ENCODE measurements around the gene CHGA. TPM values are rescaled to one million over a fixed set of nuclear protein-coding genes. Genes with fewer than 3 reads are reported as not detected.

The CHGA gene
- total RNA-seq, 2 experiments from 2014 or later: not detected

DNA sequence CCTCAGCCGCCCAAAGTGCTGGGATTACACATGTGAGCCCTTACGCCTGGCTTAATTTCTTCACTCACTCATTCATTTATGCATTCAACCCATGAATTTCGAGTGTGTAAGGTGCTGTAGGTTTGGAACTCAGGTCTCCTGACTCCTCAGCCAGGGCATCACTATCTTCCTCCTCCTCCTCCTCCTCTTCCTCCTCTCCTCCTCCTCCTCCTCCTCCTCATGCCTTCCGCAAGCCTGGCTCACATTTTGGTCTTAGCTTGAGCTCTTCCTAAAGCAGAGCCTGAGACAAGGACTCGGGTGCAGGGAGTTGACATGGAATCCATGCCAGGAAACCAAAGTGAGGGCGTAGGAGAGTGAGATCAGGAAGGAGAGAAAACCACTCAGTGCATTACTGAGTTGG, 20.8 kb upstream of the CHGA start:
- CTCF ChIA-PET: no interaction called here
- POLR2A ChIA-PET: interaction anchor here (0.6 kb wide), 1 partner anchor 488 kb away, joined by 3 read pairs; no protein-coding TSS in a partner anchor

DNA sequence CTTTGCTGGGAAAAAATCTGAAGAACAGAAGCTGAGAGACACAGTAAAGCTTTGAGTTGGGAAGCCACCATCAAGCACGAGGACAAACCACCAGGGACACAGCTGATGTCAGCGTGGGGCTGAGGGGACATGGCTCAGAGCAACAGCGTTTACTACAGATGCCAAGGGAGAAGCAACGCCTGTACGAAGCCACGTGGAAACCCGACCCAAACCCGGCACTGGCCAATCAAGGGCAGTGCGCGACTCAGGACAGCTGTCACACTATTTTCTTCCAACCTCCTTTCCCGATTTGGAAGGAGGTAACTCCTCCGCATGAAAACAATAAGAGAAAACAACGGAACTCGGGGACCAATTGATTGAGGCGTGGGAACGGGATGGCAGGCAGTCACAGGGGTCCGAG, 20.2 kb upstream of the CHGA start:
- ChIA-PET CTCF (no interaction called here), POLR2A (interaction anchor here (0.6 kb wide), 1 partner anchor 488 kb away, joined by 3 read pairs; no protein-coding TSS in a partner anchor)

DNA sequence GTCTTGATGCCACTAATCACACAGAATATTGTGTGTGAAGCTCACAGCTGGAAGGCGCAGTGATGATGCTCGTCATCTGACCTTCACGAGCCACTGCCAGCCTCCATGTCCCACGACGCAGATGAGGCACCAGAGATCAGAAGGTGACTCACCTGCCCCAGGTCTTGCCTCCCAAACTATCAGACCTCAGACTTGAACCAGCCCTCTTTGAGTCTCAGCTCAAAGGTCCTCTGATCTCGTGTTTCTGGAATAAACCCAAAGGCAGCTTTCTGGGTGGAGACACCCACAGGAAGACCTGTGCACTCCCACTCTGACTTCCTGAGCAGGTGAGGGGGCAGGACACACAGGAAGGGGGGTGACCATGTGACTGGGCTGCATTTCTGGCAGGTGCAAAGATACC, 19.6 kb upstream of the CHGA start:
- CTCF ChIA-PET: no interaction called here
- POLR2A ChIA-PET: no interaction called here

DNA sequence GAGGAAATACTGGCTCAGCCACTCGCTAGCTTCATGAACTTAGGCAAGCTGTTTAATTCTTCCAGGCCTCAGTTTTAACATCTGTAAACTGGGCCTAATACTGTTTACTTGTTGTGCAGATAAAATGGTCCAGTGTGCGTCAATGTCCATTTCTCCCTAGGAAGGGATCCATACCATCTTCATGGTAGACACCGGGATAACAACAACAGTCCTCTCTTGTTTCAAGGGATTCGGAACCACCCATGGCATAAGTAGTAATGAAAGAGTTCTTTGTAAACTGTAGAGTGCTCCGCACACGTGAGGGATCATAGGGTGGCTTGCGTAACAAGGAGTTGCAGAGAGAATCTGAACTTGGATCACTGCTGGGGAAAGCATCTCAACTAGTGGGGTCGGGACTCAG, 17.3 kb upstream of the CHGA start:
- CTCF ChIA-PET: no interaction called here
- POLR2A ChIA-PET: no interaction called here

DNA sequence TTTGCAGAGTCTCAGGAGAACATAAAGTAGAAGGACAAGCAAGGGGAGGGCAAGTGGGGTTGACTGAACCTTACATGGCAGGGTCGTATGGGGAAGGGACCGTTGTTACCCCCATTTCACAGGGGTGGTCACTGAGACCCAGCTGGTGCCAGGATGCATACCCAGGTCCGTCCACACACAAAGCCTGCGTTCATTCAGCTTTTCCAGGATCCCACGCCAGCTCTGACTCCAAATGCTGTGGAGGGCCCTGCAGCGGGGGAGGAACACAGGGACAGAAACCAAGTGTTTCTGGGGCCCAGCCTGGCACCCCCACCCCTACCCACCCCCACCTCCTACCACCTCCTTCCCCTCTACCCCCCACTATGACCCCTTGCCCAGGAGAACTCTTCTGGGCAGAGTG, 16.5 kb upstream of the CHGA start:
- ChIA-PET CTCF (no interaction called here), POLR2A (no interaction called here)

DNA sequence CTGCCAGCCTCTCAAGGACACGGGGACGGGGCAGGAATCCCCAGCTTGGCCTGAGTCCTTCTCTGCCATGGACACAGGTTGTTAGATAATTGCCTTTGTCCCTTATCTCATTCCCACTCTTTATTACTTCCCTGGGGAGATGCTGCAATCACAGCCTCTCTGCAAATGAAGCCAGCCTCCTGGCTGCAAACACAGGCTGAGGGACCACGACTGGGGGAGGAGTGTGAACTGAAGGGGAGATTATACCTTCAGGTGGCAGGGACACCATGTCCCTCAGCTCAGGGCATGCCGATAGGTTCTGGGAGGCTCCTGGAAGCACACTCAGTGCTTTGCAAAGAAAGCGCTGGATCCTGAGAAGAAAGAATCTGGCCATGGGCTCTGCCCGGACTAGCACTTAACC, 16.1 kb upstream of the CHGA start:
- CTCF ChIA-PET: no interaction called here
- POLR2A ChIA-PET: no interaction called here

DNA sequence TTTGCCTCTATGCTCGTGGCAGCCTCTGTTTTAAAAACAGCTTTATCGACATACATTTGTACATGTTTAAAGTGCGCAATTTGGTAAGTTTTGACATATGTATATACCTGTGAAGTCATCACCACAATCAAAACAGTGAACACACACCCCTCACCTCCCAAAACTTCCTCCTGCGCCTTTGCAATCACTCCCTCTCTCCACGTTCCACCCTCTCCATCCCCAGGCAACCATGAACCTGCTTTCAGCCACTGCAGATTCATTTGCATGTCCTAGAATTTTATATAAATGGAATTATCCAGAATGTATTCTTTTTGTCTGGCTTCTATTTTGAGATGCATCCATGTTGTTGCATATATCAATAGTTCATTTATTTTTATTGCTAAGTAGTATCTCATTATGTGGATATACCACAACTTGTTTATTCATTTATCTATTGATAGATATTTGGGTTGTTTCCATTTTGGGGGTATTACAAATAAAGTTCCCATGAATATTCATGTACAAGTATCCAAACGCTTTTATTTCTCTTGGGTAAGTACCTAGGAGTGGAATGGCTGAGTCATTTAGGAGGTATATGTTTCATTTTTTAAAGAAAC, 15.5 kb upstream of the CHGA start:
- ChIA-PET CTCF (interaction anchor here (0.7 kb wide), 1 partner anchor 93 kb away, joined by 4 read pairs; no protein-coding TSS in a partner anchor), POLR2A (no interaction called here)

DNA sequence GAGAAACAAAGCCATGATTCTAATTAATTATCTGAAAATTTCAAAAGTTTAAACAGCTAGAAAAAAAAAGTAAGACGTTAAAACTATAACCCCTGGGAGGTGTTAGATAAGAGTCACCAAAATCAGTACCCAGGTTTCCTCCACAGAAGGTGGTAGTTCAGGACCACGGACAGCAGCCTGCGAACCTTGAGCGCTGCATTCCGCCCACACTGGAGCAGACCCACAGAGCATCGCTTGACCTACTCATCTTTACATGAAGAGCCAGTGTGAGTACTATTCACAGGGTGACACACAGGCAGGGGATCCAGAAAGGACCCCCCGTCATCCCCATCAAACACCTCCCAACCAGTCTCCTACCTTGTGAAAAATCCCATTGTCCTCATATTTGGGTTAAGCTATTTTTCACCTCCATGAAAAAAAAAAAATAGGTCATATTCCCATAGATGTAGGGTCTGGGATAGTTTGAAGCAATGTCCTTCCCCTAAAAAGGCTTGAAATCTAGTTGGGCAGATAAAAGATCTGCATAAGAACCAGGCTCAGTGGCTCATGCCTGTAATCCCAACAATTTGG, 8.8 kb upstream of the CHGA start:
- ChIA-PET POLR2A (interaction anchor here (0.5 kb wide), 1 partner anchor 572 kb away, joined by 3 read pairs; no protein-coding TSS in a partner anchor), CTCF (no interaction called here)

DNA sequence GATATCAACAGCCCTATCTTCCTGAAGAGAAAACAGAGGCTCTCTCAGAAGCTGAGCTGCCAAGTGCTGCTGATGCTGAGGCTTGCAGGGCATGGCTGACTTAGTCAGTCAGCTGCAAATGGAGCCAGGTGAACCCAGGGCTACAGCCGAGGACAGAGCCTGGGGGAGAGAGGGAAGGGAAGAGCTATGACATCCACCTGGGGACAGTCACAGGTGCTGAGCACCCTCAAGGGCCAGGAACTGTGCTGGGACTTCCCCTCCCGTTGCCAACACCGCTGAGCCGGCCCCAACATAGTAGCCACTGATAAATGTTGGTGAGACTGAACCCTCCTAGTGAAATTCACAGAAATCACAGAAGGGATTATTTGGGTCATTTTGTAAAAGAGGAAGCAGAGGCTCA, 6.7 kb upstream of the CHGA start:
- ChIA-PET POLR2A (interaction anchor here (0.6 kb wide), 1 partner anchor 1058 kb away, joined by 3 read pairs; no protein-coding TSS in a partner anchor), CTCF (interaction anchor here (0.5 kb wide), 1 partner anchor 246 kb away, joined by 3 read pairs; no protein-coding TSS in a partner anchor)

DNA sequence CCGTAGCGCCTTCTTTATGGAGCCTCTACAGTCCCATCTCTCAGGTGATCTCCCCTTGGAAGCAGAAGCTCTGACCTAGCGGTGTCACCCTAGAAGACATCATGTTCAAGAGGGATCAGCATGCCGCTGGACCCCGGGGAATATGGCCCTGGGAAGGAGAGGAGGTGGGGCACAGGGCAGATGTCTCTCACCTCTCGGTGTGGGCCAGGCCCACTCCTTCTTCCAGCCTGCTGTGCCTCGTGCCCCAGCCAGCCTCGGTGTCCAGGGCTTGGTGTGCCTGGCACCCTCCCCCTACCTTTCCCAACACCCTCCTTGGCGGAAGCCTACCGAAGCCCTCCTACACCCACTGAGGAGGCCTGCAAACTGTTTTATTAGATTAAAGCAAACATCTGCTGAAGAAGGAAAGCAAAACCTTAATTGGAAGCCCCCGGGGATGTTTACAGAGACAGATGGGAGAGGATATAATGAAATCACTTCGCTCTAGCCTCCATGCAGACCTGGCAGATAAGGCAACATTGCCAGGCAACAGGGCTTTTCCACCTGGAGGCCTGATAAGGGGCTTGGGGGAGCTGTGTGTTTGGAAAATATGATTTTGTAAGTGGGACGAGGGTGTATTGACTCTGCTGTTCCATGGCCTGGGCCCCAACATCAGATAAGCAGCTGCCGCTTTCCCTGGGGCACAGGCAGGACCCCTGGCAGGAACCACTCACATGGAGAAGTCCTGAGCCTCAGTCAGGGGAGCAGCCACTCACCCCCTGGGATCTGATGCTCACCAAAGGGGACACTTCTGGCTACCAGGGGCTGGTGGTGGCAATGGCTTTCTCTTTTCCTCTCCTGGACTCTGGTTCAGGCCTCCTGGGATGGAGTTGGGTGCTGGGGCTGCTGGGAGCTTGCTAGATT, 5.7 kb upstream of the CHGA start:
- ChIA-PET POLR2A (no interaction called here), CTCF (no interaction called here)

DNA sequence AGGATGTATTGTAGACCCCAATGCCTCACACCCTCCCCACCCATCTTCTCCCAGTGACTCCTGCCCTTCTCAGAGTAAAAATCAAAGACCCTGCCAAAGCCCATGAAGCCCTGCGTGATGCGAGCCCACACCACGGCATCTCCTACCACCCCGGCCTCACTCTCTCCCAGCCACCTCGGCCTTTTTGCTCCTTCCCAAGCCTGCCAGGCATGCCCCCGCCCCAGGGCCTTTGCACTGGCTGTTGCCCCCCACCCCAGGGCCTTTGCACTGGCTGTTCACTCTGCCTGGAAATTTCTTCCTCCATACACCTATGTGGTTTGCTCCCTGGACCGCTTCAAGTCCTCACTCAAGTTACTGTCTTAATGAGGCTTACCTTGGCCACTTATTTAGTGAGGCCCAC, 5.0 kb upstream of the CHGA start:
- POLR2A ChIA-PET: no interaction called here
- CTCF ChIA-PET: no interaction called here

DNA sequence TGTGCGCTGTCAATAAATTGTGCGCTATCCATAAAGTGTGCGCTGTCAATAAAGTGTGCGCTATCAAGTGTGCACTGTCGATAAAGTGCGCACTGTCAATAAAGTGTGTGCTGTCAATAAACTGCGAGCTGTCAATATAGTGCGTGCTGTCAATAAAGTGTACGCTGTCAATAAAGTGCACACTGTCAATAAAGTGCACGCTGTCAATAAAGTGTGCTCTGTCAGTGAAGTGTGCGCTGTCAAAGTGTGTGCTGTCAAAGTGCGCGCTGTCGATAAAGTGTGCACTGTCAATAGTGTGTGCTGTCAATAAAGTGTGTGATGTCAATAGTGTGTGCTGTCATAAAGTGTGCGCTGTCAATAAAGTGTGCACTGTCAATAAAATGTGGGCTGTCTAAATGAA, 2.9 kb upstream of the CHGA start:
- ChIA-PET POLR2A (no interaction called here), CTCF (no interaction called here)

DNA sequence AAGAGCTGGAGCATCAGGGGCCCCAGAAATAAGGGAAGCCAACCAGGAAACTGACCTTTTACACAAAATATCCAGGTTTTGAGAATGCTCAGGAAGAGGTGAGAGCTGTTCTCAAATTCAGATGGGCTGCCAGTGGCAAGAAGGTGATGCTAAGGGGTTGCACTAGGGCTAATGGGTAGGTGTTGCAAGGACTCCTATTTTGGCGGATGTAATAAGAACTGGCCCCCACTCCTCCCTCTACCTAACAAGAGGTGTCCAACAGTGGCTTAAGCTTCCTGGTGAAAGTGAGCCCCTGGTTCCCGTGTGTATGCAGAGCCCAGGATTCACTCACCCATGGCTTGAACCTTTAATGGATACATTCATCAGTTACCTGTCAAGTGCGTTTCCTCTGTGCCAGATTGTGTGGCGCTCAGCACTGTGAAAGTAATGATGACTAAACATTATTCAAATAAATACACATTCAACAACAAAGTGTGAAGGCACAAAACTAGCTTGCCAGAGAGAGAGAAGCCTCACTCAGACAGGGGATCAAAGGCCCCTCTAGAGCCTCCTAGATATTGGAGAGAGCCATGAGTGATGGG, 705 bp upstream of the CHGA start:
- ChIA-PET CTCF (no interaction called here), POLR2A (no interaction called here)

DNA sequence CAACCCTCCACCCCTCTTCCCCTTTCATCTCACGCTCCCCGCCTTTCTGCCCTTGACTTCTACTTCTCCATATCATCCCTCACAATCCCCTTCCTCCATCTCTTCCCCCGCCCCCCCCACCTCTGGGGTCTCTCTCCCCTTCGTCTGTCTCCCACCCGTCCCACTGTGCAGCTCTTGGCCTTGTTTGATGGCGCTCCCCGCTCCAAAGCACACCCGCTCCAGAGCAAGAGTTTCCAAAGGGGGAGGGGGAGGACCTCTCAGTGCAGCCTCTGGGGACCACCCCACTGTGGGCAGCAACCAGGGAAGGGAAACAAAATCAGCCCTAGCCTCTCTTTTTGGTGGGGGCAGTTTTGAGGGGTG, 774 bp downstream of the CHGA start:
- CTCF ChIA-PET: no interaction called here
- POLR2A ChIA-PET: no interaction called here

DNA sequence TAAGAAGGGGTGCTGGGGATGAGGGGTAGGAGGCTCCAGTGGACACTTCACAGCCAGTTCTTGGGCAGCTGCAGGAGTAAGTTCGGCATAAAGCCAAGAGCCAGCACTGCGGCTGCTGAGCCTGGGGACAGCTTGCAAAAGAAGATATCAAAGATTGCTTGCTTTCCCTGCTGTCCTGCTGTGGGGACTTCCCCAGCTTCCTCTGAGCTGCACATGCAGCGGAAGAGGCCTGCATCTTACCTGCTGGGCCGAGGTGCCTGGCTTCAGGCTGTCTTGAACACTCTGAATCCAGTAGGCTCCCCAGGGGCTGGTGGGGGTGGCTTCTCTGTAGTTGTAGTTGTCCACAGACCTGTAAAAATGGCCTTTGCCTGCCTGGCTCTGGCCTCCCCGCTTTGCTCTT, 1.3 kb downstream of the CHGA start:
- CTCF ChIA-PET: interaction anchor here (0.6 kb wide), 1 partner anchor 1230 kb away, joined by 5 read pairs; no protein-coding TSS in a partner anchor
- POLR2A ChIA-PET: no interaction called here

DNA sequence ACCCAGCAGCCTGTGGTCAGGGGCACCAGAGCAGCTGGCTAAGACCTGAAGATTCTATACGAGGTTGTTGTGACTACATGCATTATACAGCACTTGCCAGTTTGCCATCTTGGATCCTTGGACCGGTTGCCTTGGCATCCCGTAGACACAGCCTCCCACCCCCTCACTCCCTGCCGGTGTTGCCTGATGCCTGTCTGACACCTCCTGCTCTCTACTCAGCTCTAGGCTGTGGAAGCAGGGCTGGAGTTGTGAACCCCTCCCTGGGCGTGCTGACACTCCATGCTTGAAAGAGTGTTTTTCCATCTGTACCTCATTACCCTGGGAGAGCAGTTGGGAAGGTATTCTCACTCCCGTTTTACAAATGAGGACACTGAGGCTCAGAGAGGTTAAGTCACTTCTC, 2.5 kb downstream of the CHGA start:
- ChIA-PET CTCF (no interaction called here), POLR2A (no interaction called here)

DNA sequence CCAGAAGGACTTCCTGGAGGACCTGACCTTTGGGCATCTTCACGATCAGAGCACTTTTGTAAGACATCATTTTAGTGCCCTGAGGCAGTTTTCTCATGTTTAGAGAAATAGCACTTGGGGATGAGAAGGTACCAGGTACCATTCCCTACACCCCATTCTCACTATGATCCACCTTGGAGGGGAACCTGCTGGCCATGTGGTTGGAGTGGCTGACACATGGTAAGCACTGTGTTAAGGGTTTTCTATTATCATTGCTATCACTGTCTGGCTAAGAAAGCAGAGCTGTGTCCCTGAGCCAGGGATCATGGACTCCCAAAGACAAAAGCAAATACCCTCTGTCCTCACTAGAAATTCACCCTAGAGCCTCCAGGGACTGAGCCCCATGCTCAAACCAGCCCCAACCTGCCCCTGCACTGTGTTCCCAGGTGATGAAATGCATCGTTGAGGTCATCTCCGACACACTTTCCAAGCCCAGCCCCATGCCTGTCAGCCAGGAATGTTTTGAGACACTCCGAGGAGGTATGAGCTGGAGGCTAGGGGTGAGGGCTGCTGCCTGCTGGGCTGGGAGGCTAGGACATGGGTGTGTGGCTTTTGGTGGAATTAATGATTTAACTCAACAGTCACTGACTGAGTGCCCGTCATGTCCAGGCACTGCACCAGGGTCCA, 3.4 kb downstream of the CHGA start:
- ChIA-PET POLR2A (no interaction called here), CTCF (no interaction called here)

DNA sequence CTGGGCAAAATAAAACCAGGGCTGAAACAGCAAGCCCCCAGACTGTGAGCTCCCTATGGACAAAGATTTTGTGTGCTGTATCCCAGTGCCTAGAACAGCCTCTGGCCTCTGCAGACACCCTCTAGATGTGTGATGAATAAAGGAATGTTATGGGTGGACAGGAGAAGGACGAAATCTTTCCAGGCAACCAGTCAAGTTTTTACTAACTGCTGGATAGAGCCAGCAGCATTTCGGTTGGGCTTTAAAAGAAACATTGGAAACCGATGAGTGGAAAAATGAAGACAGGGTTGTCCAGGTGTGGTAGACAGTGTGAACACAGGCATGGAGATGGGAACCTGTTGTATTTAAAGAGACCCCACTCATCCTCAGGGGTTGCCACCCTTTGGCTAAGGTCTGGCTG, 4.0 kb downstream of the CHGA start:
- ChIA-PET POLR2A (no interaction called here), CTCF (no interaction called here)

DNA sequence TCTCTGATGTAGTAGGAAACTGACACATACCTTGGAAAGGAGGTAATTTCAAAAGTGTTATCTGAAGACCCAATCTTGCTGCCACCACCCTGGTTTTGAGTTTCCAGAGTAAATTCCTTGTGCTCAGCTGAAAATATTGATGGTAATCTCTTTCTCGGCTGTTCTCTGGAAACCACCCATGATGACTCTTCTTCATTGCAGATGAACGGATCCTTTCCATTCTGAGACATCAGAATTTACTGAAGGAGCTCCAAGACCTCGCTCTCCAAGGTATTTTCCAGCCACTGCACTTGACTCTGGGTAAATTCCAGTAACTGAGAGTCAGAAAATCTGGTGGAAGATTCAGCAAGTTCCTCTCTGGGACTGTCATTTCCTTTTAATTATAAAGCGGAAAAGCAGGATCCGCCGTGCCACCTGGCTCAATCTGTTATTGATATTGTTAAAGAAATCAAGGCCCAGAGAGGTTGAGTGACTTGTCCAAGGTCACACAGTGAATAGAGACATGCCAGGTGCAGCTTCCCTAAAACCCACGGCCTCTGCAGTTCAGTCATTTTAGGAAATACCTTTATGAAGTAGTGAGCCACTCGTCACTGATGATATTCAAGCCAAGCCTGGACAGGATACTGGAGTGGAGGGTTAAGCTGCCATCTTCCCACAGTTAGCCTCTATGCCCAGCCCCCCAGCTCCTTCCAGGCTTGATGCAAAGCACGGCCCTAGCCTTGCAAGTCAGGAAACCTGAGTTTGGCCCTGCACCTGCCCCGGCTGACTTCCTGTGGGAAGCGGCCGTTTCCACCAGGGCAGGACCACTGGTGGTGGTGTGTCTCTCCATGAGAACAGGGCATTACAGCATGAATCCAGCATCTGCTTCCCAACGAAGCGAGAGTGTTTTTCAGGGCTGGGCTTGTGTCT, 4.7 kb downstream of the CHGA start:
- ChIA-PET CTCF (no interaction called here), POLR2A (no interaction called here)

All from activated CD8-positive, alpha-beta memory T cell treated with anti-CD3 and anti-CD28 coated beads for 36 hours (primary cell).